ENCODE results near the gene IKZF3.
"Not testable (repeated sequence)": the region's sequence is repeated elsewhere in the genome, so short reads cannot be mapped to it uniquely, and the experiment has no call there.

Gene IKZF3

GRCh38 chr17:39719563-39720355, 144.4 kb downstream of the IKZF3 start:
- H3K27ac Mint-ChIP-seq = no peak overlapping the region
- H3K4me3 Mint-ChIP-seq = no peak overlapping the region
- H3K4me1 Mint-ChIP-seq = no peaks in the 10 kb centered on the region
- H3K36me3 Mint-ChIP-seq = no peaks in the 10 kb centered on the region
- H3K27me3 Mint-ChIP-seq = no peaks in the 10 kb centered on the region
- no peaks in the 10 kb centered on the region for H3K9me3 Mint-ChIP-seq

GRCh38 chr17:39717660-39718059, 146.5 kb downstream of the IKZF3 start:
- Mint-ChIP-seq H3K4me3 (no peak overlapping the region), H3K27ac (no peak overlapping the region)

GRCh38 chr17:39716879-39717536, 147.1 kb downstream of the IKZF3 start:
- Mint-ChIP-seq H3K27me3 (no peaks in the 10 kb centered on the region), H3K4me1 (no peaks in the 10 kb centered on the region), H3K9me3 (no peaks in the 10 kb centered on the region), H3K4me3 (no peak overlapping the region), H3K36me3 (no peaks in the 10 kb centered on the region), H3K27ac (no peak overlapping the region)

More at GRCh38 chr17:39717660-39718059, 146.5 kb downstream of the IKZF3 start:
- Mint-ChIP-seq H3K9me3 (no peaks in the 10 kb centered on the region), H3K4me1 (no peaks in the 10 kb centered on the region), H3K36me3 (no peaks in the 10 kb centered on the region), H3K27me3 (no peaks in the 10 kb centered on the region)

- Mint-ChIP-seq H3K27me3 (no peaks in the 10 kb centered on the region), H3K36me3 (no peaks in the 10 kb centered on the region), H3K4me3 (no peak overlapping the region), H3K27ac (no peak overlapping the region), H3K4me1 (no peaks in the 10 kb centered on the region), H3K9me3 (no peaks in the 10 kb centered on the region)
These were observed 147.9 kb downstream of the IKZF3 start for GRCh38 chr17:39716073-39716818.

GRCh38 chr17:39715375-39716072, 148.6 kb downstream of the IKZF3 start:
- Mint-ChIP-seq H3K4me3 (no peak overlapping the region), H3K9me3 (no peaks in the 10 kb centered on the region), H3K27ac (no peak overlapping the region), H3K4me1 (no peaks in the 10 kb centered on the region), H3K27me3 (no peaks in the 10 kb centered on the region), H3K36me3 (no peaks in the 10 kb centered on the region)

GRCh38 chr17:39714234-39714633, 149.9 kb downstream of the IKZF3 start:
- H3K4me1 Mint-ChIP-seq = peaks cover 5% of the 10 kb centered on the region

GRCh38 chr17:39711851-39712250, 152.3 kb downstream of the IKZF3 start:
- Mint-ChIP-seq H3K9me3 (no peaks in the 10 kb centered on the region), H3K27ac (no peak overlapping the region), H3K27me3 (no peaks in the 10 kb centered on the region), H3K36me3 (no peaks in the 10 kb centered on the region), H3K4me3 (no peak overlapping the region), H3K4me1 (peaks cover 17% of the 10 kb centered on the region)

More at GRCh38 chr17:39714234-39714633, 149.9 kb downstream of the IKZF3 start:
- Mint-ChIP-seq H3K27ac (no peak overlapping the region), H3K36me3 (no peaks in the 10 kb centered on the region), H3K4me3 (no peak overlapping the region), H3K27me3 (no peaks in the 10 kb centered on the region), H3K9me3 (no peaks in the 10 kb centered on the region)

- not testable (repeated sequence) for H3K9me3 Mint-ChIP-seq, H3K27me3 Mint-ChIP-seq, H3K4me3 Mint-ChIP-seq, H3K36me3 Mint-ChIP-seq, H3K27ac Mint-ChIP-seq
- H3K4me1 Mint-ChIP-seq = peaks cover 24% of the 10 kb centered on the region
These were observed 153.0 kb downstream of the IKZF3 start for GRCh38 chr17:39711071-39711470.

- Mint-ChIP-seq H3K4me3 (peak overlapping the region; percentile 60), H3K4me1 (peaks cover 24% of the 10 kb centered on the region), H3K27me3 (no peaks in the 10 kb centered on the region), H3K27ac (no peak overlapping the region), H3K36me3 (no peaks in the 10 kb centered on the region), H3K9me3 (no peaks in the 10 kb centered on the region)
These were observed 153.8 kb downstream of the IKZF3 start for GRCh38 chr17:39709998-39710964.

GRCh38 chr17:39709319-39709997, 154.7 kb downstream of the IKZF3 start:
- no peak overlapping the region for H3K27ac Mint-ChIP-seq
- no peaks in the 10 kb centered on the region for H3K36me3 Mint-ChIP-seq
- H3K27me3 Mint-ChIP-seq = no peaks in the 10 kb centered on the region
- no peaks in the 10 kb centered on the region for H3K9me3 Mint-ChIP-seq
- peak overlapping the region; percentile 60 for H3K4me3 Mint-ChIP-seq
- peaks cover 24% of the 10 kb centered on the region for H3K4me1 Mint-ChIP-seq
